OCI-LY3 (cell line): ENCODE measurements around the gene CLRN3.

Experiments
- H2AFZ ChIP-seq: fragments of 200-600, 300-600 bp; shearing (Covaris generic); 2 replicates; pipeline ENCODE4 v1.6.0; 2014; ENCODE audit warnings: antibody characterized with exemption, low read depth, low read length
- H3K27ac ChIP-seq: fragments of 200-600, 300-600 bp; sonication (generic); 2 replicates; pipeline ENCODE4 v1.5.1; 2014; ENCODE audit warnings: mild to moderate bottlenecking, low read length, moderate library complexity, mixed read lengths
- H3K27me3 ChIP-seq: fragments of 200-600, 300-600 bp; sonication (generic); 2 replicates; pipeline ENCODE4 v1.6.1; 2014; ENCODE audit warnings: low read depth, low read length, mixed read lengths
- H3K36me3 ChIP-seq: fragments of 200-600, 300-600 bp; sonication (generic); replicated peaks from 2 replicates; pipeline ENCODE3; 2014; ENCODE audit warnings: low read depth, low read length, mixed read lengths
- H3K4me1 ChIP-seq: fragments of 300-600, 200-600 bp; sonication (generic); 2 replicates; pipeline ENCODE4 v1.6.1; 2014; ENCODE audit warnings: low read length, mixed read lengths
- H3K4me2 ChIP-seq: fragments of 200-600, 300-600 bp; sonication (generic); 2 replicates; pipeline ENCODE4 v1.6.1; 2014; ENCODE audit warnings: low read length, mixed read lengths
- H3K4me3 ChIP-seq: fragments of 300-600, 200-600 bp; sonication (generic); 2 replicates; pipeline ENCODE4 v1.5.1; 2014; ENCODE audit warnings: antibody characterized with exemption, mild to moderate bottlenecking, low read length, moderate library complexity
- H3K79me2 ChIP-seq: fragments of 300-600, 200-600 bp; shearing (Covaris generic); 2 replicates; pipeline ENCODE4 v1.6.1; 2014; ENCODE audit warnings: mild to moderate bottlenecking, low read length, mixed read lengths
- H3K9ac ChIP-seq: fragments of 300-600, 200-600 bp; shearing (Covaris generic); 2 replicates; pipeline ENCODE4 v1.6.0; 2014; ENCODE audit warnings: mild to moderate bottlenecking, low read length, moderate library complexity
- H3K9me3 ChIP-seq: fragments of 200-600, 300-600 bp; shearing (Covaris generic); 2 replicates; pipeline ENCODE4 v1.6.1; 2014; ENCODE audit warnings: low read length, mixed read lengths; ENCODE audit not compliant: insufficient read depth
- H4K20me1 ChIP-seq: fragments of 200-600, 300-600 bp; sonication (generic); 2 replicates; pipeline ENCODE4 v1.6.1; 2016; ENCODE audit warnings: low read length, mixed read lengths; ENCODE audit not compliant: insufficient read depth
- EZH2phosphoT487 ChIP-seq: fragments of 200-600 bp; shearing (Covaris generic); IDR thresholded peaks from 2 replicates; pipeline ENCODE4 v1.6.1; 2018; ENCODE audit warnings: antibody characterized with exemption, mixed run types, low read depth
- TF ChIP-seq, protein P1 (sequence below): fragments of 200-600, 300-600 bp; sonication (generic); IDR thresholded peaks from 2 replicates; pipeline ENCODE4 v1.5.1; 2014; ENCODE audit warnings: antibody characterized with exemption, low read length, low read depth

The CLRN3 gene

DNA sequence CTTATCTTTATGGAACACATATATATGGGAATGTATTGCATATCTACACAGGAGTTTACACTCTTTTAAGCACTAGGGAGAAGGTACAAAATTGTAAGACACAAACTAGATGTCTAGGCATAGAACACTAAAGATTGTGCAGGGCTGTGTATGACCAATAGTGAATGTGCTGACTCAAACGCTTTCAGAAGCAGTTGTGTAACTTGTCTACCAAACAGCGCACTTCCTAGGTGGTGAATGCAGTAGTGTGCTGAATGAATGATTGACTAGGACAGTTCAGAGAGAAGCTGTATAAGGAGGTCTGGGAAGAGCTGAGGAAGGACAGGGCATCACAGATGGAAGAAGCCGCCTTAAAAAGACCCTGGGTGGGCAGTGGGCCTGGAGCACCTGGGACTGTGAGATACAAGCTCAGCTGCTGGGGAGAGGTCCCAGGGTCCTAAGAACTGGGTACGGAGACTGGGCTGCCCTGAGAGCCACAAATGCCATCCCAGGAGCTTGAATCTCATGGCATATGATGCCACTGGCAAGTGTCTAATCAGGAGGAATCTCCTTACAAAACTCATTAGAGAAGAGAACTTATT is 14.2 kb downstream of the CLRN3 start:
- Histone ChIP-seq H3K27me3 (no peaks in the 10 kb centered on the region), H3K9ac (no peak overlapping the region), H4K20me1 (no peaks in the 10 kb centered on the region), H3K9me3 (no peaks in the 10 kb centered on the region), H3K79me2 (no peaks in the 10 kb centered on the region), H2AFZ (no peak overlapping the region), H3K4me2 (no peak overlapping the region), H3K4me1 (peaks cover 20% of the 10 kb centered on the region), H3K4me3 (no peak overlapping the region), H3K36me3 (no peaks in the 10 kb centered on the region), H3K27ac (no peak overlapping the region)
- TF ChIP-seq, protein P1, sequence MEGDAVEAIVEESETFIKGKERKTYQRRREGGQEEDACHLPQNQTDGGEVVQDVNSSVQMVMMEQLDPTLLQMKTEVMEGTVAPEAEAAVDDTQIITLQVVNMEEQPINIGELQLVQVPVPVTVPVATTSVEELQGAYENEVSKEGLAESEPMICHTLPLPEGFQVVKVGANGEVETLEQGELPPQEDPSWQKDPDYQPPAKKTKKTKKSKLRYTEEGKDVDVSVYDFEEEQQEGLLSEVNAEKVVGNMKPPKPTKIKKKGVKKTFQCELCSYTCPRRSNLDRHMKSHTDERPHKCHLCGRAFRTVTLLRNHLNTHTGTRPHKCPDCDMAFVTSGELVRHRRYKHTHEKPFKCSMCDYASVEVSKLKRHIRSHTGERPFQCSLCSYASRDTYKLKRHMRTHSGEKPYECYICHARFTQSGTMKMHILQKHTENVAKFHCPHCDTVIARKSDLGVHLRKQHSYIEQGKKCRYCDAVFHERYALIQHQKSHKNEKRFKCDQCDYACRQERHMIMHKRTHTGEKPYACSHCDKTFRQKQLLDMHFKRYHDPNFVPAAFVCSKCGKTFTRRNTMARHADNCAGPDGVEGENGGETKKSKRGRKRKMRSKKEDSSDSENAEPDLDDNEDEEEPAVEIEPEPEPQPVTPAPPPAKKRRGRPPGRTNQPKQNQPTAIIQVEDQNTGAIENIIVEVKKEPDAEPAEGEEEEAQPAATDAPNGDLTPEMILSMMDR = no peak
- TF ChIP-seq EZH2phosphoT487 = no peak

DNA sequence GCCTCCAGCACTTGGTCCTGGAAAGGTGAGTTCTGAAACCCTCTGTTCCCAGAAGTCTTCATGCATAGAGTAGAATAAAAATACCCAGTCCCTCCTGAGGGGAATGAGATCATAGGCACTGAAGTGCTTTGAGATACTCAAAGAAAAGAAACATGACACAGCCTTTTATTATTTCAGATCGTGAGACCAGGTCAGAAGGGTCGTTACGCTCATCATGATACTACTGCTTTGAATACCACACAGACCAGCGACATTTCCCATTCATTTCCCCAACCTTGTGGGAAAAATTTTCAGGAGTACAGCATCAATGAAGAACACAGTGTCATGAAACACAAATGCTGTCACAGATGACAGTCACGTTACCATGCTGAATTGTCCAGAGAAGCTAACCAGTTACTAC is 15.0 kb downstream of the CLRN3 start:
- Histone ChIP-seq H3K9ac (no peak overlapping the region), H4K20me1 (no peaks in the 10 kb centered on the region), H3K4me1 (peaks cover 17% of the 10 kb centered on the region), H3K4me2 (no peak overlapping the region), H3K27me3 (no peaks in the 10 kb centered on the region), H3K79me2 (no peaks in the 10 kb centered on the region), H3K36me3 (no peaks in the 10 kb centered on the region), H2AFZ (no peak overlapping the region), H3K9me3 (no peaks in the 10 kb centered on the region), H3K27ac (no peak overlapping the region), H3K4me3 (no peak overlapping the region)
- TF ChIP-seq EZH2phosphoT487 = no peak
- TF ChIP-seq, protein P1 = no peak

DNA sequence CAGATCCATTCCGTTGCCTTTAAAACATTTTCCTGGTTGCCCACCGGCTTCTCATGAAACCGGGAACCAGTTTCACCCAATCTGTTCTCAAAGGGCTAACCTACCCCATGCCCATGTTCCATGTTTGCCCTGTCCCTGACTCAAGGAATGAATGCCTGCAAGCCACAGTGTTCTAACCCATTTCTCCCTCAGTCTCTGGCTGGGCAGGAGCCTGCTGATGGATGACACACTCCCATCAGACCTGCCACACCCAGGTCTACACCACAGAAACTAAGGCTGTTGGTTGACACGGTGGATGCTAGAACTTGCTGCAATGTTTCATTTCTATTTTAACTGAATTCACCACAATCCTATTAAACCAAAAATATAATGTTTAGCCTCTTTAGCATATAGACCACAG is 15.6 kb downstream of the CLRN3 start:
- Histone ChIP-seq H3K9me3 (no peaks in the 10 kb centered on the region), H3K4me1 (peaks cover 13% of the 10 kb centered on the region), H3K4me3 (no peak overlapping the region), H4K20me1 (no peaks in the 10 kb centered on the region), H3K9ac (no peak overlapping the region), H3K27ac (no peak overlapping the region), H3K79me2 (no peaks in the 10 kb centered on the region), H2AFZ (no peak overlapping the region), H3K27me3 (no peaks in the 10 kb centered on the region), H3K4me2 (no peak overlapping the region), H3K36me3 (no peaks in the 10 kb centered on the region)
- TF ChIP-seq, protein P1 = no peak
- no peak for TF ChIP-seq EZH2phosphoT487

DNA sequence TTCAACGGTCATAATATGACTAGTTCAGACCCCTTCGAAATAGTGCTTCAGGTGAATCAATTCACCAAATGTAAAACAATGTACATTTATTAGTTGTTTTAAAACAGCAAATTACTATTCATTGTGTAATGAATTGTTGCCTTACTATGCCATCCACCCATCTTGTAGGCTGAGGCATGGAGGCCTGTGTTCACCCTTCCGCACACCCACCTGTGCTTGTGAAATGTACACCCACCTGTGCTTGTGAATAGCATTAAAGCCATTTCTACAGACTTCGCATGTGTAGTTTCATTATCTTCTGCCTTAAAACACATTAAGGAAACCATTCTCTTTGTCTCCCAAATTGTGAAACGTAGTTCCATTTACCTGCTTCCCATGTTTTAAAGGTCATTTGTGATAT is 16.8 kb downstream of the CLRN3 start:
- H3K4me2 ChIP-seq = no peak overlapping the region
- H3K79me2 ChIP-seq = no peaks in the 10 kb centered on the region
- no peaks in the 10 kb centered on the region for H3K27me3 ChIP-seq
- H3K4me1 ChIP-seq = peaks cover 10% of the 10 kb centered on the region
- no peak overlapping the region for H3K9ac ChIP-seq
- no peak overlapping the region for H2AFZ ChIP-seq
- TF ChIP-seq, protein P1 = no peak
- H3K27ac ChIP-seq = no peak overlapping the region
- H3K9me3 ChIP-seq = no peaks in the 10 kb centered on the region
- H3K36me3 ChIP-seq = no peaks in the 10 kb centered on the region
- H3K4me3 ChIP-seq = no peak overlapping the region
- H4K20me1 ChIP-seq = no peaks in the 10 kb centered on the region
